GM21360 (cell line): Measurements from ENCODE around the gene PCDH1.
"Not testable (repeated sequence)": the region's sequence is repeated elsewhere in the genome, so short reads cannot be mapped to it uniquely, and the experiment has no call there.

Experiments
- ATAC-seq: cut with Tn5 transposase; IDR thresholded peaks from one replicate; pipeline ENCODE4 v1.9.1; 2021; ENCODE audit warnings: mild to moderate bottlenecking, moderate library complexity; ENCODE audit not compliant: unreplicated experiment

PCDH1 gene

GRCh38 chr5:141902015-141902814, 24.0 kb upstream of the PCDH1 start:
- ATAC-seq, result no peak

DNA sequence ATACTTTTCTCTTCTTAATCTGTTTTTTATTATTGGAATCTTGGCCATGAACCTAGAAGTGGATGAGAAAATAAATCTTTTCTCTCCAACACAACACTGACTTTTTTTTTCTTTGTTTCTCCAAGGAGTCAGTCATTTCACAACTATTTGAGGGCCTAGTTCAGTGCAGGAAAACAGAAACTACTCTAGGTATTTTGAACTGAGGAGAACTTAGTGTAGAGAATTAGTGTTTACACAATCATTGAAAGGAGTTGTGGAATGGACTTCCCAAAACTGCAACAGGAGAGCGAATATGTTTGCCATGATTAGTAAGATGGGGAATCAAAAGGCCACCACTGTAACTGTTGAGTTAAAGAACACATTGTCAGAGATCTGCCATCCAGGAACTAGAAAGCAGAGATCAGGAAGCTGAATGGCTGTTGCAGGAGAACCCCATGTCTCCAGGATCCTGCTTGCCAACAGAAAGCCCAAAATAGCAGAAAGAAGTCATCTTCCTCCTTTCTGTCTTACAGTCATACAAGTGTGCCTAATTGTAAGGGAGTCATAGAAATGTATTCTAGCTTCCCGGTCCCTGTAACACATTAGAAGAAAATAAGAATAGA, 20.3 kb upstream of the PCDH1 start:
- ATAC-seq, result no peak

GRCh38 chr5:141897425-141897824, 19.2 kb upstream of the PCDH1 start:
- ATAC-seq, result no peak

DNA sequence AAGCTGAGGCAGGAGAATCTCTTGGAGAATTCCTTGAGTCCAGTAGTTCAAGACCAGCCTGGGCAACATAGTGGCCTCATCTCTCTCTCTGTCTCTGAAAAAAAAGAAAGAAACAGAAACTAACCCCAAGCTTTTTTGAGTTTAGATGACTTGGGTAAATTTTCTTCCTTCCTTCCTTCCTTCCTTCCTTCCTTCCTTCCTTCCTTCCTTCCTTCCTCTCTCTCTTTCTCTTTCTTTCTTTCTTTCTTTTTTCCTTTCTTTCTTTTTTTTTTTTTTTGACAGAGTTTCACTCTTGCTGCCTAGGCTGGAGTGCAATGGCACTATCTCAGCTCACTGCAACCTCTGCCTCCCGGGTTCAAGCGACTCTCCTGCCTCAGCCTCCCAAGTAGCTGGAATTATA, 12.2 kb upstream of the PCDH1 start:
- ATAC-seq, result not testable (repeated sequence)

DNA sequence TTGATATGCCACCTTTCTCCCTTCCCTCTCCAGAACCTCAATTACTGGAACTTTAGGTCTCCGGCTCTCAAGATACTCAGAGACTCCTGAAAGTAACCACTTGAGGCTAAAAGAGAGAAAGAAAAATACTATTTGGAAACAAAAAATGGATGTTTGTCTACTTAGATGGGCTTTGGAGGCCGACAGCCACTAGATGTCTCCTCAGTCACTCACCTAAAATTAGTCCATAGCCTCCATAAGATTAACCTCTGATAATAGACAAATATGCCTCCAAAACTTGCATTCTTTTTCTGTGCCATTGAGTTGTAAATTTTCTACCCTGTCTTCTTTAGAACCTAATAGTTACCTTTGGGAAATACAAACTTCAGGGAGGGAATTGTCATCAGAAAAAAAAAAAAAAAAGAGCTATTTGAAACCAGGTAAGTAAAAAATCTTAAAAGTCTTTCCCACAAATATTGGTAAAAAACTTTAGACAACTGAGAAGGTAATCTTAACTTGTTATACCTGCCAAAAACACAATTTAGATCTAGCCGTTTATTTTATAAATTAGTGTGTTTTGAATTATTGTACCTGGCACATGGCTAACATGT, 11.2 kb upstream of the PCDH1 start:
- no peak for ATAC-seq

DNA sequence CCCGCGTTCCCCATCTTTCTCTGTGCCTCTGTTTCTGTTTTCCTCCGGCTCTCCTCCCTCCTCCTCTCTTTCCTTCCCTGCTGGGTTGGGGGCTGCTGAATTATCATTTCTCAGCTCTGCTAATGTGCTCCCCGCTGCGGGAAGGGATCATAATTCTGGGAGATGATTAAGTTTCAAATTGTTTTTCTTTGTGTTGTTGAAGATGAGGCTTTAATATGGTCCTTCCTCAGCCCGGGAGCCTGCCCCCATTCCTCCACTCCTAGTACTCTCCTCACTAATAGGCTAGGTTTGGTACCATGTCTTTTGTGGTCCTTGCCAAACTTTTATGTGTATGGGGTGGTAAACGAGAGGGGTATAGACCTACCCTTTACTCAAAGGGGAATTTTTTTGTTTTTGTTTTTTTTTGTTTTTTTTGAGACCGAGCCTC, 5.7 kb upstream of the PCDH1 start:
- ATAC-seq, result no peak

DNA sequence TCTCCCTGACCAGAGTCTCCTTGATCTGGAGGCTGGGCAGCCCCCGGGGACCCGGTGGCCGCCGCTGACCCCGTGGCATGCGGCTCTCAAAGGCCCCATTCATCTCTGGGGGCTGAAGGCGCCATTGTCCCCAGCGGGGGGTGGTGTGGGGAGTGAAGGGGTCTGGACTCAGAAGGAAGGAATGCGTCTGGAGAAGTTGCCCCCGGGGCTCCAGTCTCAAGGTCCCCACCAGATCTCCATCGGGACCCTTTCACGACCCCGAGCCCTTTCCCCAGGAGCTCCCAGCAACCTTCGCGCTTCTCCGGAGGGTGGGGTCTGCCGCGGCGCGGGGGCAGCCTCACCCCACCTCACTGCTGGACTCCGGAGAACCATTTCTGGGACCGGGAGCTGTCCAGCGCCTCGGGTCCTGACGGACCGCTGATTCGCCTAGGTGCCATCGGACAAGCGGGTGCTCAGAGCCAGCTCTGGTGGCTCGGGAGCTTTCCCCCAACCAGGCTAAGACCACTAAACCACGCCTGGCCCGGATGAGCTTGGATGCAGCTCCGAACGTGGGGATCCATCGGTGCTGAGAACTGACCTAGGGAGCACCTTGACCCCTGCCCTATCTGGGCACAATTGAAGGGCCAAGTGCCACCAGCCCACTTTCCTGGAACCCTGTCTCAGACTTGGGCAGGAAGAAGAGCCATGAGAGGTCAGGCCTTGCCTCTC, 5.1 kb upstream of the PCDH1 start:
- no peak for ATAC-seq

DNA sequence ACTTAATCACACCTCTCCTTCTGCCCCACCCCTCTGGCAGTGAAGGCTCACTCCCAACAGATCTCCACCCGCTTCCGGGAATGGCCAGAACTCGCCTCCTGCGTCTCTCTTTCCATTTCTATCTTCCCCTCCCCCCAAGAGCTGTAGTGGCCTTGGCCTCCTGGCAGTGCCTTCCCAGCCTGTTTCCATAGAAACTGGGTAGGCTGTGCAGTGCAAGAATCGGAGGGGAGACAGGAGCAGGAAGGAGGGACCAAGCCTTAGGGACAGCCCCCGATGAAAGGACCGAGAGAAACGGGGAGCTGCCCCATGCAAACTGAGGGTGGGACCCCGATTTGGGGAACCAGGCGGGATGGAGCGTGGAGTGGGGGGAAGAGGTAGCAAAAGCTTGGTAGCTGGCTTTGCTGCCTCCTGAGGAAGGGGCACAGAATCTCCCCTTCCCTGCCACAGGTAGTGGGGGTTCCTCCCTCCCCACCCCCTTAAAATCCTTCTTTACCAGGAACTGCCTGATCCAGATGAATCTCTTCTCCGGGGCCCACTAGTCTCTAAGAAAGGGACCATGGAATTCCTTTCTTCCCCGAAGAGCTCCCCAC, 4.5 kb upstream of the PCDH1 start:
- ATAC-seq, result no peak

DNA sequence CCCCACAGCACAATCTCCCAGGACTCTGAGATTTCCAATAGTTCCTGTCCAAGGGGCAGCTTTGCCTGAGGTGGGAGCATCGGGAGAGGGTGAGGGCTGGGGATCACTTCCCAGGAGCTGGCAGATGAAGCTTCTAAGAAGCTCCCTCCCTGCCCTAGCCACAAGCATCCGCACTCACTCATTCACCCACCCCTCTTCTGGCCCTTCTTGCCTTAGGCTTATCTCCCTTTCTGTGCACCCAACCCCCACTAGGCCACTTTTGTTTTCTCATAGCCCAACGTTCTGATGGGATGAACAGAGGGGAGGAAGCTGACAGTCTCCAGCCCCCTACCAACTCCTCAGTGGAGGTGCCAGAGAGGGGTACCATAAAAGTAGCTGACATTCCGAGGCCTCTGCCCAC, 3.7 kb upstream of the PCDH1 start:
- ATAC-seq, result no peak

DNA sequence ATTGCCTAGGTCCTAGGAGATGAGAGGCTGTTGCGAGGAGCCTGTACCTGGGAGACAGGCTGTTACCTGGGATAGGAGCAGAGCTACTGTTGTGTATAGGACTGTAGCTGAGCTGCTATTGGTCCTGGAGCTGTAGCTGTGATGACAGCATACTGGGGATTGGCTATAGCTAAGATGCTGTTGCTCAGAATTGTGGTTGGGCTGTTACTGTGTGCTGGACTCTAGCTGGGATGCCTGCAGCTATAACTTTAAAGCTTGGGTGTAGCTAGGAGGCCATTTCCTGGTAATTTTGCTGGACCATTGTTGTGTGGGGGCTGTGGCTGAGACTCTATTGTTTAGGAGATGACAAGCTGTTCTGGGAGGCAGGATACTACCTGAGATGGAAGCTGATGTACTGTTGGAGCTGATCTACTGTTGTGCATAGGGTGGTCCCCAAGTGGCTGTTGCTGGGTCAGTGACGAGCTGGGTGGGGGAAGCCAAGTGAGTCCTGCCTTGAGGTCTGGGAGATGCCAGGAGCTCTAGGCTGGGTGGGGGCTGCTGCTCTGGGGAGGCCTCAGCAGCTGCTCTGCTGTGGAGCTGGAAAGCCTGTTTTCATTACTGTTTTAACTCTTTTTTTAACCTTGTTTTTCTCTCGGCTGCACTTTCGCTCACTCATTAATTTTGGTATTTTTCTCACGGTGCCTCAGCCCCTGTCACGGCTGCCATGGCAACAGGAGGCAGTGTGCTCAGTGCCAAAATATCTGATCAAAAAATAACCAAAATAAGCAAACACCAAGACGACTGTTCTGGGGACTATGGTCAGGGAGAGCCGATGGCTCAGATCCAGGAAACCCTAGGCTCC, 3.0 kb upstream of the PCDH1 start:
- no peak for ATAC-seq

DNA sequence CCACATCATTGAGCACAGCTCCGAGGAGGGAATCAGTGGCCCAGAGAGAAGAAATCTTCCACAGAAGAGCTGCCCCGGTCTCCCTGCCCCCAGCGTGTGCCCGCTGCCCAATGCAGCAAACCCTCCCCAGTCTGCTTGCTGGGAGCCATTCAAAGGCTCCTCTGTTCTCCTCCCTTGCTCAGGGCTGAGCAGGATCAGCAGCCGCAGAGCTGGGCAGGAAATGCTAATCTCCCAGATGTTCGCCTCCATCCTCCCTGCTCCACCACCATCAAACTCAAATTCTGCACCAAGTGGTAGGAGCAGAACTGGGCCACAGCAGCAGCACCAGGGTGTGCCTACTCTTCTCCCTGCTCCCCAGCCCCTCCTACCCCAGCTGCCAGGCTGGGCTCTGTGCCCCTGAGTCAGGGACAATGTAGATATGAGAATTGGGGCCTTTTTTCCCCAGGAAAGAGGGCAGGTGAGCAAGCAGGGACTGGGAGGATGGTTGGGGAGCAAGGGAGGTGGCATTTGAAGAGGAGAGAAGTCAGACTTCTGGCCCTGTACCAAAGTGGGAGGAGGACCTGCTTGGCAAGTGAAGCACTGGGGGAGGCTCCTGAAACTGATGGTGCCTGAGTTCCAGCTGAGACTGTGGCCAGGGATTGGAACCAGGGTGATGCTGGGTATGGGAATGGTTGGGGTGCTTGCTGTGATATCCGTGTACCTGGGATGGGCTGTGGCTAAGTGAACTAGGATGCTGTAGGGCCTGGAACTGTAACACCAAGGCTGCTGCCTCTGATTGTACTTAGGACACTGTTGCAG, 1.9 kb upstream of the PCDH1 start:
- no peak for ATAC-seq

DNA sequence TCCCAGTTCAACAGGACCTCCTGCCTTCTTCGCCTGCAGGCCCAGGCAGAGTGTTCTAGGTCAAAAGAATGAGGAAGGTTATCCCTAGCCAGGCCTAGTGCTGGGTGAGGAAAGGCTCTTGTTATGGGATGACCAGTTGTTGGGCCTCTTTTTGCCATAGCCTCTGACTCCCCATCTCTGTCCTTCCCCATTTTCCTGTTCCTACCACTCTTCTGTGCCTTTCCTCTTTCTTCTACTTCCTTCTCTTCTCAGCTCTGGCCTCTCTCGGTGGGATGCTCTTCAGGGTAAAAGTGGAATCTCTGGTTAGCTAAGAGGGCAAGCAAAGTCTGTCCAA, 1.2 kb upstream of the PCDH1 start:
- no peak for ATAC-seq

DNA sequence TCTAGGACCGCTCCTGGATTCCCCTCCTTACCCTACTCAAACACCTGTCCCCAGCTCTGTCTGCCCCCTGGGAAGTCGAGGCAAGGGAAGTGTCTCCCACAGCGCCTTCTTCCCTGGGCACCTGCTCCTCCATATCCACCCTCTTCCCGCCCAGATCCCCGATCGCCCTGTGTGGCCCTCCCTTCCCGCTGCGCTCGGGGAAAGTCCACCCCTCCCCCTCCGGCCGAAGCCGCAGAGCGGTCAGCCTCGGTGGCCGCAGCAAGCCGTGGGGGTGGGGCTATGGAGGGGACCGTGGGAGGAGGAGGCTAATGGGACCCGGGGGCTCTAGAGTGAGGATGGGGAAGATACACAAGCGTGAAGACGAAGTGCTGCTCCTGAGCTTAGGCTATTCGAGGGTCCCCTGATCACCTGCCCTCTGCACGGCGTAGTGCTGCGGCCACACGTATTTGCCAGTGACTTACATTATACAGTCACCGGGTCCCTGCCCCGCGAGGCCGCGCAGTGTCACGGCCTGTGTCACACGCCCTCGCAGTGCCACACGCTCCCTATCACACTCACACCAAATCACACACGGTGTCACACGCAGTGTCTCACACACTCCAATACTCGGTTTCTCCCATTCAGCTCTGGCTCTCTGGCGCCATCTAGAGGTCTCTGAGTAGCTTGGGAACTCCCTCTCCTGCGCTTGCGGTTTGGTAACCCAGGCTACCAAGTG, 658 bp upstream of the PCDH1 start:
- ATAC-seq, result peak; percentile 78

DNA sequence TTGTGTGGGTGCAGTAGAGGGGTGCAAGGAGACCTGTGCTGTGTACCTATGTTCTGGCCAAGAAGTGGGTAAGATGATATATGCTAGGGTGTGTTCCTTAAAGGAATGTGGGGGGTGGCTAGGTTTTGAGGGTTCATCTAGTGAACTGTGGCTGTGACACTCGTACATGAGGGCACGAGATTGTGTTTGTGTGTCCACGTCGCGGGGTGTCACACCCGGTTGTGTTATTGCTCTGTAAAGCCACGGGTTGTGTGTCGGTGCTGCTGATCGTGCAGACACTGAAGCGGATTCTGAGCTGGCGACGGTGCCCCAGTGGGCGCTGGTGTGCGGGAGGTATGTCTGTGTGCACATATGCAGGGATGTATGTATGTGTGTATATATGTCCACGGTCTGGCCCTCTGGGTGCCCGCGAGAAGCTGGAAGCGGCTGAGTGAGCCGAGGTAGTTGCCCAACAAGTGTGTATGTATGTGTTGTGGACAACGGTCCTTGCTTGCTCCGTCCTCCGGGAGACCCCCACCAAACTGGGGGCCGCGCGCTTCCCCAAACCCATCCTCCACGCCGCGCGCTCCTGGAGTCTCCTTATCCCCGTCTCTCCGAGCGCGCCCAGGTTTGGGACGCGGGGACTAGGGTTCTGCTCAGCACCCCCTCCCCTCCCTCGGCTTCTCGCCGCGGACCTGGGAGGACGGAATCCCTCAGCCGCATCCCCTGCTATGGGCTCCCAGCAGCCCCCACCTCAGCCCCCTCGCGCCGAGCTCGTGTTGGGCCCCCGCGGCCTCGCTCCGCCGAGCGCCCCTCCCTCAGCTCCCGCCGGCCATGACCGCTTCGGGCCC, 639 bp downstream of the PCDH1 start:
- no peak for ATAC-seq

DNA sequence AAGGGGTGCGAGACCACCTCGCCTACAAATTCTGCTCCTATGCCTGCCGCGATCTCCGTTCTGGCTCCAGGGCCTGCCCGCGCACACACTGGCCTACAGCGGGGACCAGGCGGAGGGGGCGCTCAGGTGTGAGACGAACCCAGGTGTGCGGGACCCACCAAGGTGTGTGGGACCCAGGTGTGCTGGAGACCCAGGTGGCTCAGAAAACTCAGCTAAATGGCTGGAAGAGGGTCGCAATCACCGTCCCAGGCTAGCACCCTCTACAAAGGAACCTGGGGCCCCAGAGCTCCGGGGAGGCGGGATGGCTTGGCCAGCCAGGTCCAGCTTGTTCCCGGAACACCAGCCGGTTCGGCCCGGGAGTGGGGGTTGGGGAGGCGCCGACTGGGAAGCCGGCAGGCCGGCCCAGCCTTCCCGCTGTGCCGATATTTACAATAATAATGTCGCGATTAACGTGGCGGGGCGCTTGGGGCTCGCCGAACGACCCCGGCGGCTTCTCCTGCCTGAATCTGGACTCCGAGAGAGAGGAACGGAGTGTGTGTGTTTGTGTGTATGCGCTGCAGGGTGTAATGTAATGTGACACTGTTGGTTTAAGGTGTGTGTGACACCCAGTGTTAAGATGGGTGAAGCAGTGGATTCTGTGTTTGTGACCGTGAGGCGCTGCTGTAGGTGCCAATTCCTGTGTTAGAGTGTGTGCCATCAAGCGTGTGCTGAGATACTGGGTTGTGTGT, 1.4 kb downstream of the PCDH1 start:
- no peak for ATAC-seq

DNA sequence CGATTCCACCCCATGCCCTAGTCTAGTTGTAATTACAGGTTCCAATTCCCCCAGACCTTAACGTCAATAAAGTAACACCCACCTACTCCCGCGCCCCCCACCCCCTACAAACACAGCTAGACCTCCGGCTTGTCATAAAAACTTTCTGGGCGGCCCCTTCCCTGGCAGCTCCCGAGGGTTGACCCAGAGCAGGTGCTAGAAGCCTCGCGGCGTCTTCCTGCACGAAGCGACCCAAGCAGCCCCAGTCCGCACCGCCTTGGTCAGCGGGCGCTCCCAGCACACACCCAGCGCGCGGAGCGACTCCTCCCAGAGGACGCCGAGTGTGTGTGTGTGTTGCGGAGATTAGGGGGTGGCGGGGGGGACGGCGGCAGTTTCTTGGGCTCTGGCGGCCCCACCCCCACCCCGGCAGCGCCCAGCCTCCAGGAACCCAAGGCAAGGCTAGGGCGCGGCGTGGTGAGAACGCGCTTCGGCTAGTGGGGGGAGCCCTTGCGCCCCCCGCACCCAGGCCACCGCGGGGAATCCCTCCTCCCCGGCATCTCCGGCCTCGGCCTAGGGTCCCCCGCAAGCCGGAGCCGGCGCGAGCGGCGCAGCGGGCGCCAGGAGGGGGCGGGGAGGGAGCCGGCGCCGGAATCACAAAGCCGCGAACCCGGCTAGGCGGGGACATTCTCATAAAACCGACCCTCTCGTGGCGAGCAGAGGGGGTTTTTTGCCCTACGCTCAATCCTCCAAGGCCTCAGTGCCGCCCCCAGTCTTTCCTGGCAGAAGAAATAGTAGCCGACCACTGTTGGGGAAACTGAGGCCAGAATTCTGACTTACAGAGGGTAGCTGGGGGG, 2.2 kb downstream of the PCDH1 start:
- no peak for ATAC-seq
